NCI-H748 (cell line): ENCODE measurements around the gene TIAL1.
"Not testable (repeated sequence)": the region's sequence is repeated elsewhere in the genome, so short reads cannot be mapped to it uniquely, and the experiment has no call there.

Experiments used
- DNase-seq: peaks from one replicate; lab custom pipeline; 2025; ENCODE audit not compliant: unreplicated experiment; lab: John Stamatoyannopoulos, UW

TIAL1 gene

GRCh38 chr10:119596537-119597404, at the start of gene TIAL1:
Gene TIAL1 (minus strand): TSS chr10:119596964. CDS start chr10:119596465, 499 bp downstream.
- DNase-seq = peak; percentile 98

GRCh38 chr10:119644994-119645393, 48.2 kb upstream of the TIAL1 start:
- no peak for DNase-seq

- DNase-seq = peak; percentile 5
Measured at GRCh38 chr10:119644205-119644814, 47.5 kb upstream of the TIAL1 start.

GRCh38 chr10:119643306-119644204, 46.8 kb upstream of the TIAL1 start:
- DNase-seq = no peak

- no peak for DNase-seq
Measured at GRCh38 chr10:119642556-119643111, 45.9 kb upstream of the TIAL1 start.

GRCh38 chr10:119640875-119641526, 44.2 kb upstream of the TIAL1 start:
- no peak for DNase-seq

- no peak for DNase-seq
Measured at GRCh38 chr10:119640384-119640783, 43.6 kb upstream of the TIAL1 start.

- DNase-seq = no peak
Measured at GRCh38 chr10:119638982-119639381, 42.2 kb upstream of the TIAL1 start.

GRCh38 chr10:119637631-119638030, 40.9 kb upstream of the TIAL1 start:
- DNase-seq = no peak

GRCh38 chr10:119634219-119634544, 37.4 kb upstream of the TIAL1 start:
- DNase-seq = no peak

- no peak for DNase-seq
Measured at GRCh38 chr10:119633538-119634218, 36.9 kb upstream of the TIAL1 start.

- no peak for DNase-seq
Measured at GRCh38 chr10:119630300-119630699, 33.5 kb upstream of the TIAL1 start.

GRCh38 chr10:119625570-119626280, 29.0 kb upstream of the TIAL1 start:
- DNase-seq = no peak

- no peak for DNase-seq
Measured at GRCh38 chr10:119621078-119621384, 24.3 kb upstream of the TIAL1 start.

GRCh38 chr10:119620241-119621077, 23.7 kb upstream of the TIAL1 start:
- DNase-seq = no peak

GRCh38 chr10:119619811-119620210, 23.0 kb upstream of the TIAL1 start:
- DNase-seq = not testable (repeated sequence)

GRCh38 chr10:119619215-119619614, 22.5 kb upstream of the TIAL1 start:
- no peak for DNase-seq

GRCh38 chr10:119616882-119617570, 20.3 kb upstream of the TIAL1 start:
- no peak for DNase-seq
